Endothelial cell of umbilical vein (primary cell): Measurements from ENCODE around the gene SYNGR3. TPM values are rescaled to one million over a fixed set of nuclear protein-coding genes. Genes with fewer than 3 reads are reported as not detected.
A peak's percentile ranks its signal among the peaks of the same experiment; 100 is the strongest.

Experiments used
- BruUV-seq: library from RNA; stranded (reverse); fragments of 400-500 nt; replicated peaks from 2 replicates; lab custom pipeline; 2021; lab: Mats Ljungman, UMichigan
- CTCF ChIA-PET: fragments of 300-600, 350-600 bp; sonication (Branson Sonifier 250); formaldehyde crosslinking; loops from one replicate; lab custom pipeline; 2021; ENCODE audit warnings: antibody characterized with exemption, inconsistent platforms; lab: Charles Lee
- POLR2A ChIA-PET: fragments of 300-600, 350-600 bp; sonication (Branson Sonifier 250); formaldehyde crosslinking; loops from one replicate; lab custom pipeline; 2021; ENCODE audit warnings: antibody characterized with exemption, inconsistent platforms; lab: Charles Lee
- DNase-seq: peaks from one replicate; pipeline ENCODE4 v3.0.0-alpha.2; 2011; ENCODE audit warnings: low read depth, low spot score
- FAIRE-seq: peaks from 2 replicates; lab custom pipeline; 2011; peaks lifted over from hg19 to GRCh38; lab: Jason Lieb, UNC
- H2AFZ ChIP-seq: 2 replicates; pipeline ENCODE4 v1.6.0; 2012; ENCODE audit warnings: low read depth, low read length, control low read depth, inconsistent platforms
- H3K27ac ChIP-seq: 2 replicates; pipeline ENCODE4 v1.5.1; 2011; ENCODE audit warnings: low read depth, mild to moderate bottlenecking, control low read depth, low read length, moderate library complexity; ENCODE audit not compliant: insufficient read depth
- H3K27me3 ChIP-seq, 2 experiments: 2 replicates each; pipeline versions ENCODE4 v1.6.0 to v1.6.1; 2011; ENCODE audit warnings: low read length in 2 of 2, mixed read lengths in 1 of 2; ENCODE audit not compliant: control insufficient read depth in 2 of 2, insufficient read depth in 2 of 2
- H3K36me3 ChIP-seq, 2 experiments: 2 replicates in 1 of 2; 3 replicates in 1 of 2; pipeline ENCODE4 v1.5.1; 2011; ENCODE audit warnings: low read length in 2 of 2, mild to moderate bottlenecking in 1 of 2, moderate library complexity in 1 of 2; ENCODE audit not compliant: control insufficient read depth in 2 of 2, insufficient read depth in 2 of 2; ENCODE audit errors: extremely low read depth in 1 of 2
- H3K4me1 ChIP-seq: 3 replicates; pipeline ENCODE4 v1.5.1; 2011; ENCODE audit warnings: mild to moderate bottlenecking, low read length; ENCODE audit not compliant: control insufficient read depth, insufficient read depth; ENCODE audit errors: extremely low read depth
- H3K4me2 ChIP-seq: 2 replicates; pipeline ENCODE4 v1.6.1; 2011; ENCODE audit warnings: low read length, control low read depth, mixed read lengths; ENCODE audit not compliant: insufficient read depth
- H3K4me3 ChIP-seq, 3 experiments: fragments of 200-600 bp in 1 of 3; sonication (generic), shearing (Covaris generic) in 1 of 3; replicated peaks in 1 of 3; 2 replicates each; pipeline ENCODE4 v1.5.1; 2011 to 2016; ENCODE audit warnings: control low read depth in 3 of 3, low read length in 3 of 3, mild to moderate bottlenecking in 2 of 3, inconsistent platforms in 1 of 3, low read depth in 1 of 3, moderate library complexity in 1 of 3; ENCODE audit not compliant: insufficient read depth in 1 of 3
- H3K79me2 ChIP-seq: 2 replicates; pipeline ENCODE4 v1.6.0; 2012; ENCODE audit warnings: low read length, inconsistent platforms; ENCODE audit not compliant: control insufficient read depth, insufficient read depth
- H3K9ac ChIP-seq: replicated peaks from 2 replicates; pipeline ENCODE3; 2011; ENCODE audit warnings: low read length, control low read depth; ENCODE audit not compliant: insufficient read depth; ENCODE audit errors: extremely low read depth
- H3K9me1 ChIP-seq: replicated peaks from 3 replicates; pipeline ENCODE4 v1.6.0; 2011; ENCODE audit warnings: mild to moderate bottlenecking, low read length; ENCODE audit not compliant: control insufficient read depth, insufficient read depth; ENCODE audit errors: extremely low read depth
- H3K9me3 ChIP-seq: replicated peaks from 2 replicates; pipeline ENCODE4 v1.5.1; 2012; ENCODE audit warnings: low read length, inconsistent platforms; ENCODE audit not compliant: control insufficient read depth, insufficient read depth
- H4K20me1 ChIP-seq: replicated peaks from 2 replicates; pipeline ENCODE3; 2011; ENCODE audit warnings: mild to moderate bottlenecking, low read length; ENCODE audit not compliant: control insufficient read depth, insufficient read depth; ENCODE audit errors: extremely low read depth
- CTCF ChIP-seq, 2 donors: IDR thresholded peaks; 1 replicate in 1 of 2; 2 replicates in 1 of 2; pipeline ENCODE4 v1.5.1; 2011; ENCODE audit warnings: low read length in 2 of 2, mild to moderate bottlenecking in 2 of 2, moderate library complexity in 2 of 2, control low read depth in 1 of 2, inconsistent platforms in 1 of 2, low read depth in 1 of 2; ENCODE audit not compliant: insufficient read depth in 1 of 2; ENCODE audit errors: extremely low read depth in 1 of 2
- EZH2 ChIP-seq: IDR thresholded peaks from 2 replicates; pipeline ENCODE4 v1.6.1; 2012; ENCODE audit warnings: borderline replicate concordance, low read depth, mild to moderate bottlenecking, moderate library complexity, low read length, inconsistent platforms; ENCODE audit not compliant: severe bottlenecking
- FOS ChIP-seq: IDR thresholded peaks from 2 replicates; pipeline ENCODE4 v1.6.1; 2011; ENCODE audit warnings: mild to moderate bottlenecking, low read length, moderate library complexity, borderline replicate concordance; ENCODE audit not compliant: insufficient read depth
- GATA2 ChIP-seq: IDR thresholded peaks from 2 replicates; pipeline ENCODE4 v1.7.0; 2011; ENCODE audit warnings: low read depth, mild to moderate bottlenecking, moderate library complexity, mixed read lengths, low read length; ENCODE audit not compliant: insufficient read length, insufficient read depth
- JUN ChIP-seq: IDR thresholded peaks from 2 replicates; pipeline ENCODE4 v1.6.1; 2011; ENCODE audit warnings: borderline replicate concordance, low read depth; ENCODE audit not compliant: insufficient read length, insufficient read depth
- MAX ChIP-seq: IDR thresholded peaks from 2 replicates; pipeline ENCODE4 v1.6.1; 2011; ENCODE audit not compliant: insufficient read depth, insufficient read length
- MYC ChIP-seq: IDR thresholded peaks from one replicate; pipeline ENCODE4 v1.6.1; 2011; ENCODE audit warnings: mild to moderate bottlenecking, low read depth, low read length
- POLR2A ChIP-seq: IDR thresholded peaks from 2 replicates; pipeline ENCODE4 v1.6.1; 2012; ENCODE audit warnings: low read depth, mild to moderate bottlenecking, control low read depth, low read length
- POLR2AphosphoS5 ChIP-seq: IDR thresholded peaks from 2 replicates; pipeline ENCODE4 v1.6.1; 2012; ENCODE audit warnings: low read depth, mild to moderate bottlenecking, control low read depth, low read length, moderate library complexity; ENCODE audit not compliant: insufficient read depth
- dilution Hi-C: fragments of 300-500 bp; cut with MboI; formaldehyde crosslinking; loops from one replicate; pipeline ENCODE4 v1.15.0; 2019; ENCODE audit warnings: low sequenced_read_pairs; ENCODE audit not compliant: extremely low pct_ligation_motif_present
- intact Hi-C: fragments of 100-400 bp; cut with micrococcal nuclease; formaldehyde crosslinking; loops from one replicate; pipeline ENCODE4 v1.10.0; 2022
- polyA plus RNA-seq, 4 experiments: library from polyadenylated mRNA; depleted of rRNA in 3 of 4; stranded (reverse) in 3 of 4; unstranded in 1 of 4; fragments of >200 nt; gene quantifications; 2 replicates each; pipeline versions ENCODE4 v1.2.1 to v1.2.3, GENCODE V29; 2011 to 2012; ENCODE audit warnings: missing spikeins in 1 of 4
- total RNA-seq: library from RNA; stranded (reverse); gene quantifications from 2 replicates; pipeline ENCODE4 v1.2.3, GENCODE V29; 2021

Gene SYNGR3
- total and polyA plus RNA-seq, 2 donors (not counting 3 experiments of a cell fraction or from before 2014, with no cell fraction given) = 0.95 to 1.4 TPM

GRCh38 chr16:2015117-2015946, 25.6 kb downstream of the SYNGR3 start:
- dilution Hi-C loops (no loop called here), intact Hi-C loops (no loop called here)
- POLR2A ChIA-PET = no interaction called here

More at GRCh38 chr16:2015117-2015946, 25.6 kb downstream of the SYNGR3 start:
- CTCF ChIA-PET = interaction anchor here (0.9 to 1.1 kb wide), 3 partner anchors 11 to 125 kb away, joined by 3 to 5 read pairs (median 3); no protein-coding TSS in a partner anchor
- TF ChIP-seq POLR2AphosphoS5 (no peak), MAX (no peak), JUN (no peak), EZH2 (no peak), CTCF (IDR thresholded peaks at IDR 0.05; ENCODE audit: extremely low read depth in 1 of 2, insufficient read depth in 1 of 2, low read depth in 1 of 2, low read length in 2 of 2) (no peak), GATA2 (no peak), FOS (no peak), MYC (no peak), POLR2A (no peak)
- Histone ChIP-seq H3K36me3 (no peaks in the 10 kb centered on the region), H4K20me1 (no peaks in the 10 kb centered on the region), H3K79me2 (peaks cover 2% of the 10 kb centered on the region), H3K27me3 (peaks cover 2 to 8% of the 10 kb centered on the region in 2 experiments), H3K4me3 (no peak overlapping the region), H3K9ac (no peak overlapping the region), H2AFZ (no peak overlapping the region), H3K4me2 (no peak overlapping the region), H3K4me1 (peaks cover 6% of the 10 kb centered on the region), H3K27ac (no peak overlapping the region), H3K9me3 (no peaks in the 10 kb centered on the region), H3K9me1 (no peaks in the 10 kb centered on the region)
- DNase-seq (no peak), FAIRE-seq (peak; percentile 40)
- no TSS peak for BruUV-seq
